HEK293 (cell line): ENCODE results near the gene UGT2A1.

Source experiments
- CTCF ChIA-PET: fragments of 350-600 bp; formaldehyde crosslinking; extraction: SDS; loops from one replicate; lab custom pipeline; 2021; ENCODE audit warnings: antibody characterized with exemption; lab: Yijun Ruan, JAX
- POLR2A ChIA-PET: fragments of 300-600 bp; formaldehyde crosslinking; extraction: SDS; loops from one replicate; lab custom pipeline; 2020; ENCODE audit warnings: antibody characterized with exemption, inconsistent platforms; lab: Yijun Ruan, JAX
- H3K27ac ChIP-seq: fragments of 200-500 bp; sonication (Bioruptor generic); 2 replicates; pipeline ENCODE4 v1.5.1; 2014; ENCODE audit warnings: low read depth, low read length, control low read depth, inconsistent platforms; ENCODE audit errors: extremely low read depth
- H3K36me3 ChIP-seq, 2 experiments: fragments of 200-500 bp in 1 of 2; sonication (Bioruptor generic) in 1 of 2; 1 replicate in 1 of 2; 2 replicates in 1 of 2; pipeline ENCODE4 v1.5.1; 2014 to 2017; ENCODE audit warnings: inconsistent platforms in 2 of 2, low read length in 2 of 2; ENCODE audit not compliant: control insufficient read depth in 2 of 2, insufficient read depth in 1 of 2
- H3K4me1 ChIP-seq: fragments of 200-500 bp; sonication (Bioruptor generic); 2 replicates; pipeline ENCODE4 v1.5.1; 2014; ENCODE audit warnings: mild to moderate bottlenecking, low read length, inconsistent platforms; ENCODE audit not compliant: control insufficient read depth, insufficient read depth
- H3K4me3 ChIP-seq: 2 replicates; pipeline ENCODE4 v1.5.1; 2011; ENCODE audit warnings: low read depth, mild to moderate bottlenecking, control low read depth, low read length, moderate library complexity
- H3K9me3 ChIP-seq: fragments of 200-500 bp; sonication (Bioruptor generic); 2 replicates; pipeline ENCODE4 v1.5.1; 2014; ENCODE audit warnings: low read depth, low read length, inconsistent platforms; ENCODE audit not compliant: control insufficient read depth, insufficient read depth
- CTCF ChIP-seq: fragments of 450-650 bp; formaldehyde crosslinking; IDR thresholded peaks from 2 replicates; pipeline ENCODE4 v1.5.1; 2016; ENCODE audit warnings: missing biosample characterization, missing genetic modification characterization
- KLF16 ChIP-seq: fragments of 450-650 bp; formaldehyde crosslinking; IDR thresholded peaks from 2 replicates; pipeline ENCODE4 v1.5.1; 2017; ENCODE audit warnings: missing biosample characterization, missing genetic modification characterization
- KLF9 ChIP-seq: fragments of 450-650 bp; formaldehyde crosslinking; IDR thresholded peaks from 2 replicates; pipeline ENCODE4 v1.5.1; 2016; ENCODE audit warnings: missing biosample characterization, missing genetic modification characterization, low read depth
- PRDM10 ChIP-seq: fragments of 450-650 bp; formaldehyde crosslinking; IDR thresholded peaks from 2 replicates; pipeline ENCODE4 v1.5.1; 2016; ENCODE audit warnings: missing biosample characterization, missing genetic modification characterization
- PRDM4 ChIP-seq: fragments of 450-650 bp; formaldehyde crosslinking; IDR thresholded peaks from 2 replicates; pipeline ENCODE4 v1.5.1; 2017; ENCODE audit warnings: missing biosample characterization, missing genetic modification characterization
- REPIN1 ChIP-seq: fragments of 450-650 bp; formaldehyde crosslinking; IDR thresholded peaks from 2 replicates; pipeline ENCODE4 v1.5.1; 2017; ENCODE audit warnings: missing biosample characterization, missing genetic modification characterization, low read depth
- ZBTB10 ChIP-seq: fragments of 450-650 bp; formaldehyde crosslinking; IDR thresholded peaks from 2 replicates; pipeline ENCODE4 v1.5.1; 2016; ENCODE audit warnings: missing biosample characterization, missing genetic modification characterization
- ZNF138 ChIP-seq: fragments of 450-650 bp; formaldehyde crosslinking; IDR thresholded peaks from 2 replicates; pipeline ENCODE4 v1.5.1; 2016; ENCODE audit warnings: missing biosample characterization, missing genetic modification characterization, borderline replicate concordance
- ZNF16 ChIP-seq: fragments of 450-650 bp; formaldehyde crosslinking; IDR thresholded peaks from 2 replicates; pipeline ENCODE4 v1.5.1; 2016; ENCODE audit warnings: low read depth, missing biosample characterization, missing genetic modification characterization
- ZNF2 ChIP-seq: fragments of 450-650 bp; formaldehyde crosslinking; IDR thresholded peaks from 2 replicates; pipeline ENCODE4 v1.5.1; 2016; ENCODE audit warnings: missing biosample characterization, missing genetic modification characterization
- ZNF341 ChIP-seq: fragments of 450-650 bp; formaldehyde crosslinking; IDR thresholded peaks from 2 replicates; pipeline ENCODE4; 2016; ENCODE audit warnings: low read depth, missing biosample characterization, missing genetic modification characterization
- ZNF529 ChIP-seq: fragments of 450-650 bp; formaldehyde crosslinking; IDR thresholded peaks from 2 replicates; pipeline ENCODE4 v1.5.1; 2017; ENCODE audit warnings: missing genetic modification characterization, missing biosample characterization; ENCODE audit not compliant: insufficient replicate concordance
- ZNF558 ChIP-seq: fragments of 450-650 bp; formaldehyde crosslinking; IDR thresholded peaks from 2 replicates; pipeline ENCODE4 v1.5.1; 2016; ENCODE audit warnings: missing biosample characterization, missing genetic modification characterization
- ZNF561 ChIP-seq: fragments of 450-650 bp; IDR thresholded peaks from 2 replicates; pipeline ENCODE4 v1.5.1; 2018; ENCODE audit warnings: missing biosample characterization, missing genetic modification characterization, borderline replicate concordance
- ZNF76 ChIP-seq: fragments of 450-650 bp; formaldehyde crosslinking; IDR thresholded peaks from 2 replicates; pipeline ENCODE4; 2016; ENCODE audit warnings: low read depth, missing biosample characterization, missing genetic modification characterization, borderline replicate concordance

UGT2A1 gene

GRCh38 chr4:69584135-69584534, 68.9 kb downstream of the UGT2A1 start:
- Histone ChIP-seq H3K27ac (no peak overlapping the region), H3K4me3 (no peak overlapping the region), H3K9me3 (no peaks in the 10 kb centered on the region), H3K36me3 (no peaks in the 10 kb centered on the region), H3K4me1 (no peaks in the 10 kb centered on the region)
- TF ChIP-seq PRDM4 (tag by site-specific recombination) (no peak), ZNF16 (tag by site-specific recombination) (no peak), CTCF (tag by site-specific recombination) (no peak), ZNF138 (tag by site-specific recombination) (no peak), KLF9 (tag by site-specific recombination) (no peak), ZBTB10 (tag by site-specific recombination) (no peak), REPIN1 (no peak), ZNF2 (tag by site-specific recombination) (no peak), KLF16 (tag by site-specific recombination) (no peak), ZNF76 (tag by site-specific recombination) (no peak), ZNF558 (tag by site-specific recombination) (no peak), PRDM10 (tag by site-specific recombination) (no peak), ZNF341 (tag by site-specific recombination) (no peak)
- ChIA-PET POLR2A (no interaction called here), CTCF (no interaction called here)

- Histone ChIP-seq H3K4me3 (no peak overlapping the region), H3K36me3 (no peaks in the 10 kb centered on the region), H3K4me1 (no peaks in the 10 kb centered on the region)
- CTCF ChIA-PET: no interaction called here
- POLR2A ChIA-PET: no interaction called here
- TF ChIP-seq ZNF529 (tag by site-specific recombination): no peak
- TF ChIP-seq ZNF561 (tag by site-specific recombination): no peak
- TF ChIP-seq, all 188 proteins: peak for 0
- H3K9me3 ChIP-seq: no peaks in the 10 kb centered on the region
- H3K27ac ChIP-seq: no peak overlapping the region
These were observed 69.5 kb downstream of the UGT2A1 start for GRCh38 chr4:69583543-69583942.
